Effector memory CD4-positive, alpha-beta T cell (primary cell): ENCODE measurements around the gene MT2A.
"Not testable (repeated sequence)": the region's sequence is repeated elsewhere in the genome, so short reads cannot be mapped to it uniquely, and the experiment has no call there.

Source experiments
- DNase-seq, 3 donors: peaks; one replicate each; pipeline ENCODE4 v3.0.0-alpha.2; 2020
- H3K27ac ChIP-seq: 2 replicates; pipeline ENCODE4 v1.7.0; 2013; ENCODE audit warnings: mild to moderate bottlenecking, low read length, moderate library complexity; ENCODE audit not compliant: insufficient read depth, poor library complexity, severe bottlenecking
- H3K27me3 ChIP-seq: replicated peaks from 2 replicates; pipeline ENCODE4 v1.7.0; 2013; ENCODE audit warnings: mild to moderate bottlenecking, low read length; ENCODE audit not compliant: insufficient read depth, control insufficient read depth, poor library complexity, severe bottlenecking
- H3K36me3 ChIP-seq: 2 replicates; pipeline ENCODE4 v1.7.0; 2013; ENCODE audit warnings: mild to moderate bottlenecking, low read length, moderate library complexity; ENCODE audit not compliant: control insufficient read depth, insufficient read depth
- H3K4me1 ChIP-seq: 2 replicates; pipeline ENCODE4 v1.7.0; 2013; ENCODE audit warnings: low read length, mild to moderate bottlenecking; ENCODE audit not compliant: control insufficient read depth, insufficient read depth, poor library complexity, severe bottlenecking
- H3K4me3 ChIP-seq: 2 replicates; pipeline ENCODE4 v1.7.0; 2013; ENCODE audit warnings: low read length, low read depth, mild to moderate bottlenecking; ENCODE audit not compliant: insufficient read depth, poor library complexity, severe bottlenecking
- H3K9me3 ChIP-seq: 2 replicates; pipeline ENCODE4 v1.7.0; 2013; ENCODE audit warnings: mild to moderate bottlenecking, low read length, moderate library complexity; ENCODE audit not compliant: control insufficient read depth

The MT2A gene

GRCh38 chr16:56618138-56618537 lies 9.8 kb downstream of the MT2A start:
- no peak overlapping the region for H3K27ac ChIP-seq
- H3K9me3 ChIP-seq, result no peaks in the 10 kb centered on the region
- no peaks in the 10 kb centered on the region for H3K36me3 ChIP-seq
- H3K4me1 ChIP-seq, result peaks cover 8% of the 10 kb centered on the region
- H3K4me3 ChIP-seq, result no peak overlapping the region
- H3K27me3 ChIP-seq, result no peaks in the 10 kb centered on the region
- DNase-seq, result no peak

GRCh38 chr16:56620339-56620897 lies 12.0 kb downstream of the MT2A start:
- DNase-seq, result no peak
- H3K27ac ChIP-seq, result no peak overlapping the region
- no peaks in the 10 kb centered on the region for H3K27me3 ChIP-seq
- H3K4me3 ChIP-seq, result no peak overlapping the region
- peaks cover 8% of the 10 kb centered on the region for H3K4me1 ChIP-seq
- no peaks in the 10 kb centered on the region for H3K36me3 ChIP-seq
- H3K9me3 ChIP-seq, result no peaks in the 10 kb centered on the region

GRCh38 chr16:56621665-56622445 lies 13.5 kb downstream of the MT2A start:
- not testable (repeated sequence) for H3K27me3 ChIP-seq, H3K36me3 ChIP-seq, H3K4me3 ChIP-seq, H3K9me3 ChIP-seq, DNase-seq, H3K27ac ChIP-seq
- peaks cover 15% of the 10 kb centered on the region for H3K4me1 ChIP-seq

- H3K4me3 ChIP-seq, H3K27ac ChIP-seq, DNase-seq, H3K4me1 ChIP-seq, H3K9me3 ChIP-seq, H3K27me3 ChIP-seq, H3K36me3 ChIP-seq: not testable (repeated sequence)
These were observed 14.8 kb downstream of the MT2A start for GRCh38 chr16:56623184-56623583.

GRCh38 chr16:56623637-56624036 lies 15.3 kb downstream of the MT2A start:
- no peaks in the 10 kb centered on the region for H3K36me3 ChIP-seq
- H3K27ac ChIP-seq, result no peak overlapping the region
- H3K9me3 ChIP-seq, result no peaks in the 10 kb centered on the region
- DNase-seq, result no peak
- no peaks in the 10 kb centered on the region for H3K27me3 ChIP-seq
- H3K4me1 ChIP-seq, result peaks cover 7% of the 10 kb centered on the region
- H3K4me3 ChIP-seq, result no peak overlapping the region

GRCh38 chr16:56625140-56625942 lies 17.0 kb downstream of the MT2A start, which contains the start of gene MT1E:
Gene MT1E, plus strand, starts transcription at chr16:56625781. Its CDS starts 71 bp downstream, at chr16:56625852.
- no peaks in the 10 kb centered on the region for H3K27me3 ChIP-seq
- H3K4me1 ChIP-seq, result peaks cover 7% of the 10 kb centered on the region
- H3K27ac ChIP-seq, result no peak within 1 kb of the TSS
- DNase-seq, result no peak
- H3K9me3 ChIP-seq, result no peaks in the 10 kb centered on the region
- H3K36me3 ChIP-seq, result no peaks in the 10 kb centered on the region
- H3K4me3 ChIP-seq, result peak within 1 kb of the TSS; percentile 70

- no peaks in the 10 kb centered on the region for H3K9me3 ChIP-seq
- H3K27me3 ChIP-seq, result peaks cover 6% of the 10 kb centered on the region
- H3K36me3 ChIP-seq, result no peaks in the 10 kb centered on the region
- no peak overlapping the region for H3K27ac ChIP-seq
- peak overlapping the region; percentile 70 for H3K4me3 ChIP-seq
- no peak for DNase-seq
- peaks cover 7% of the 10 kb centered on the region for H3K4me1 ChIP-seq
These were observed 17.7 kb downstream of the MT2A start for GRCh38 chr16:56625943-56626654.

- peaks cover 12% of the 10 kb centered on the region for H3K27me3 ChIP-seq
- H3K4me1 ChIP-seq, result peaks cover 7% of the 10 kb centered on the region
- H3K27ac ChIP-seq, result no peak overlapping the region
- DNase-seq, result no peak
- no peaks in the 10 kb centered on the region for H3K9me3 ChIP-seq
- H3K36me3 ChIP-seq, result no peaks in the 10 kb centered on the region
- no peak overlapping the region for H3K4me3 ChIP-seq
These were observed 18.3 kb downstream of the MT2A start for GRCh38 chr16:56626685-56627084.

GRCh38 chr16:56628486-56629350 lies 20.3 kb downstream of the MT2A start:
- peaks cover 29% of the 10 kb centered on the region for H3K27me3 ChIP-seq
- H3K4me1 ChIP-seq, result peaks cover 16% of the 10 kb centered on the region
- H3K27ac ChIP-seq, result no peak overlapping the region
- no peaks in the 10 kb centered on the region for H3K9me3 ChIP-seq
- H3K4me3 ChIP-seq, result no peak overlapping the region
- H3K36me3 ChIP-seq, result no peaks in the 10 kb centered on the region
- no peak for DNase-seq
